ENCODE measurements around the gene ZBTB9.

GRCh38 chr6:33466075-33466735, 11.8 kb downstream of the ZBTB9 start:
- TF ChIP-seq CTCF (IDR thresholded peaks at IDR 0.05) (no peak), POLR2A (IDR thresholded peaks at IDR 0.05) (no peak)
